Placental epithelial cell (primary cell): ENCODE data around the gene VMAC. TPM values are rescaled to one million over a fixed set of nuclear protein-coding genes. Genes with fewer than 3 reads are reported as not detected.

Experiments used
- total RNA-seq: library from RNA; depleted of rRNA; stranded (reverse); fragments of >200 nt; gene quantifications from 2 replicates; pipeline ENCODE4 v1.2.3, GENCODE V29; 2012

VMAC gene
- 14.9 and 15.5 TPM in 2 replicates for total RNA-seq

GRCh38 chr19:5904352-5905113, at the start of gene VMAC:
VMAC (plus strand) TSS chr19:5904872; CDS start chr19:5904891, 19 bp downstream.

GRCh38 chr19:5903624-5904351, 884 bp upstream of the VMAC start, which contains the start of gene NDUFA11:
NDUFA11 (minus strand) TSS chr19:5903790; CDS start chr19:5903708, 82 bp downstream.

GRCh38 chr19:5913739-5914357, 9.2 kb downstream of the VMAC start, which contains the start of gene CAPS:
CAPS (plus strand) TSS chr19:5914254; CDS start chr19:5914407, 153 bp downstream.

Other genes with a start within 250 kb of the VMAC start
- gene MICOS13, start 224.4 kb upstream of the VMAC start, total RNA-seq = 33.0 and 38.8 TPM in 2 replicates
- gene HSD11B1L, start 223.8 kb upstream of the VMAC start, total RNA-seq = 13.0 and 20.8 TPM in 2 replicates
- gene RPL36, start 214.6 kb upstream of the VMAC start, total RNA-seq = 225 and 320 TPM in 2 replicates
- gene LONP1, start 184.7 kb upstream of the VMAC start, total RNA-seq = 46.7 and 73.9 TPM in 2 replicates
- gene CATSPERD, start 184.2 kb upstream of the VMAC start, total RNA-seq = under 0.01 TPM in 1 of 2 replicates, not detected in the other
- gene PRR22, start 120.1 kb upstream of the VMAC start, total RNA-seq = 0.79 TPM in 1 of 2 replicates, not detected in the other
- gene DUS3L, start 113.7 kb upstream of the VMAC start, total RNA-seq = 17.7 and 31.7 TPM in 2 replicates
- 0.65 and 1.2 TPM in 2 replicates for gene NRTN, start 99.8 kb upstream of the VMAC start, total RNA-seq
- gene FUT6, start 65.2 kb upstream of the VMAC start, total RNA-seq = under 0.01 TPM in 1 of 2 replicates, not detected in the other
- gene FUT3, start 53.4 kb upstream of the VMAC start, total RNA-seq = not detected in 2 replicates
- gene FUT5, start 34.3 kb upstream of the VMAC start, total RNA-seq = not detected in 2 replicates
- 266 and 387 TPM in 2 replicates for gene NDUFA11, start 1.1 kb upstream of the VMAC start, total RNA-seq
- 155 and 543 TPM in 2 replicates for gene CAPS, start 9.4 kb downstream of the VMAC start, total RNA-seq
- gene RANBP3, start 73.3 kb downstream of the VMAC start, total RNA-seq = 56.9 and 69.3 TPM in 2 replicates
- gene RFX2, start 205.6 kb downstream of the VMAC start, total RNA-seq = 4.6 and 4.7 TPM in 2 replicates
- not detected in 2 replicates for gene ACSBG2, start 230.8 kb downstream of the VMAC start, total RNA-seq